Adrenal gland (tissue), 5 donors: Measurements from ENCODE around the gene SCNN1B.

Source experiments
- CTCF ChIP-seq, 6 experiments: fragments of 450-650 bp in 4 of 6; fragments of 200-600 bp in 2 of 6; sonication (generic) in 1 of 6; IDR thresholded peaks; 1 replicate in 5 of 6; 2 replicates in 1 of 6; pipeline versions ENCODE4 v1.5.1 to v1.8.0; 2016 to 2021; ENCODE audit warnings: antibody characterized with exemption in 6 of 6, mild to moderate bottlenecking in 2 of 6, moderate library complexity in 1 of 6
- POLR2A ChIP-seq, 2 donors: fragments of 450-650 bp; IDR thresholded peaks; one replicate each; pipeline ENCODE4 v1.6.1; 2017; ENCODE audit warnings: antibody characterized with exemption in 2 of 2, mild to moderate bottlenecking in 2 of 2, moderate library complexity in 1 of 2
- donor health status: DM: no; HTN: no; CAD: no.

GRCh38 chr16:23310217-23310616 lies 8.1 kb downstream of the SCNN1B start:
- TF ChIP-seq CTCF (IDR thresholded peaks at IDR 0.05) = no peak
- TF ChIP-seq POLR2A (IDR thresholded peaks at IDR 0.05) = no peak
